22Rv1 (cell line): ENCODE results near the gene RAB20.

Source experiments
- ZFX ChIP-seq: fragments of 450-650 bp; IDR thresholded peaks from 2 replicates; pipeline ENCODE4 v1.6.1; 2017; ENCODE audit warnings: antibody characterized with exemption, borderline replicate concordance
- TF ChIP-seq, protein P1 (sequence below): fragments of 450-650 bp; IDR thresholded peaks from 2 replicates; pipeline ENCODE4 v1.5.1; 2017; ENCODE audit warnings: mild to moderate bottlenecking

DNA sequence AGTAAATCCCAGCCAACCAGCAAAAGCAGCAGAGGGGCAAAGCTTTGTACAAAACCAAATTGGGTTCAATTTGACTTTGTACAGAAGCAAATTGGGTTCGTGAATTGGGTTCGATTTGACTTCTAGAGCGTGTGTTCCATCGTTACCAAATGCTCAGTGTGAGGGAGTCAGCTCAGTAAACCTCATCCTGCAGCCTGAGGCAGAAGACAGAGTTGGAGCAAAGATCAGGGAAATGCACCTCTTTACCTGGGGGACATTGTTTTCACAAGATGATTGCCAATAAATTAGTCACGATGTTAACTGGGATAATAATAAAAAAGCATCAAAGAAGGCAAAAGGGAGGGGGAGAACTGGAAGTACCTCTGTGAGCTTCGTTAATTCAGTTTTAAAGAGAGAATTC is 1.5 kb downstream of the RAB20 start:
- TF ChIP-seq, protein P1, sequence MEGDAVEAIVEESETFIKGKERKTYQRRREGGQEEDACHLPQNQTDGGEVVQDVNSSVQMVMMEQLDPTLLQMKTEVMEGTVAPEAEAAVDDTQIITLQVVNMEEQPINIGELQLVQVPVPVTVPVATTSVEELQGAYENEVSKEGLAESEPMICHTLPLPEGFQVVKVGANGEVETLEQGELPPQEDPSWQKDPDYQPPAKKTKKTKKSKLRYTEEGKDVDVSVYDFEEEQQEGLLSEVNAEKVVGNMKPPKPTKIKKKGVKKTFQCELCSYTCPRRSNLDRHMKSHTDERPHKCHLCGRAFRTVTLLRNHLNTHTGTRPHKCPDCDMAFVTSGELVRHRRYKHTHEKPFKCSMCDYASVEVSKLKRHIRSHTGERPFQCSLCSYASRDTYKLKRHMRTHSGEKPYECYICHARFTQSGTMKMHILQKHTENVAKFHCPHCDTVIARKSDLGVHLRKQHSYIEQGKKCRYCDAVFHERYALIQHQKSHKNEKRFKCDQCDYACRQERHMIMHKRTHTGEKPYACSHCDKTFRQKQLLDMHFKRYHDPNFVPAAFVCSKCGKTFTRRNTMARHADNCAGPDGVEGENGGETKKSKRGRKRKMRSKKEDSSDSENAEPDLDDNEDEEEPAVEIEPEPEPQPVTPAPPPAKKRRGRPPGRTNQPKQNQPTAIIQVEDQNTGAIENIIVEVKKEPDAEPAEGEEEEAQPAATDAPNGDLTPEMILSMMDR, result no peak
- no peak for TF ChIP-seq ZFX
